ENCODE measurements around the gene UBE2J1. TPM values are rescaled to one million over a fixed set of nuclear protein-coding genes. Genes with fewer than 3 reads are reported as not detected.

The UBE2J1 gene
- total and polyA plus RNA-seq, 2 donors, result 26.4 to 58.7 TPM

GRCh38 chr6:89284963-89285735 is 67.4 kb downstream of the UBE2J1 start:
- DNase-seq (ENCODE audit: extremely low spot score), result no peak
- H3K4me1 ChIP-seq (ENCODE audit: insufficient read depth), result no peaks in the 10 kb centered on the region
- H3K4me3 ChIP-seq (ENCODE audit: low read depth, low read length), result no peak overlapping the region
- no peaks in the 10 kb centered on the region for H3K36me3 ChIP-seq (ENCODE audit: insufficient read depth)
- 85% methylated on average over 15 of the region's 15 CpGs for WGBS
- H3K27ac ChIP-seq (ENCODE audit: low read depth), result no peak overlapping the region

GRCh38 chr6:89284081-89284480 is 68.4 kb downstream of the UBE2J1 start:
- Histone ChIP-seq H3K4me3 (ENCODE audit: low read depth, low read length) (no peak overlapping the region), H3K36me3 (ENCODE audit: insufficient read depth) (no peaks in the 10 kb centered on the region), H3K4me1 (ENCODE audit: insufficient read depth) (no peaks in the 10 kb centered on the region), H3K27ac (ENCODE audit: low read depth) (no peak overlapping the region)
- no peak for DNase-seq (ENCODE audit: extremely low spot score)
- 83% methylated on average over 3 of the region's 3 CpGs for WGBS

DNA sequence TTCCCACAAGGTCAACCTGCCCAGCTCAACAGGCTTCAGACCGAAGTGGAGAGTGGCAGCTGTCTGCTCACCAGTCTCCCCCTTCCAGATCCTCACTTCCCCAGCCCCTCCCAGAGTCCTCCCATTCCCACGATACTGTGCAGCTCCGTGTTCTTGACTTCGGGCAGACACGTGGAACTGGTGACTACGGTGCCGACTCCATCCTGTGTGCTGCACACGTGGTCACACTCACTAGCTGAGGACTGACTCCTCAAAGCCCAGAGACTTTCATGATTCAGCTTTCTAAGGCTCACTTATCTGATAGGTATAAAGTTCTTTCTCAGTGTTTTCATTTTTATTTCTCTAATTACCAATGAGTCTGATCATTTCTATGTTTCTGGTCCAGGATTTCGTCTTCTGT is 69.8 kb downstream of the UBE2J1 start:
- Histone ChIP-seq H3K36me3 (ENCODE audit: insufficient read depth) (no peaks in the 10 kb centered on the region), H3K4me1 (ENCODE audit: insufficient read depth) (no peaks in the 10 kb centered on the region), H3K27ac (ENCODE audit: low read depth) (no peak overlapping the region), H3K4me3 (ENCODE audit: low read depth, low read length) (no peak overlapping the region)
- DNase-seq (ENCODE audit: extremely low spot score), result no peak
- 89% methylated on average over 9 of the region's 9 CpGs for WGBS

GRCh38 chr6:89281779-89282246 is 70.7 kb downstream of the UBE2J1 start:
- H3K4me3 ChIP-seq (ENCODE audit: low read depth, low read length), result no peak overlapping the region
- DNase-seq (ENCODE audit: extremely low spot score), result no peak
- no peaks in the 10 kb centered on the region for H3K36me3 ChIP-seq (ENCODE audit: insufficient read depth)
- WGBS, result 70% methylated on average over 10 of the region's 10 CpGs
- H3K4me1 ChIP-seq (ENCODE audit: insufficient read depth), result no peaks in the 10 kb centered on the region
- H3K27ac ChIP-seq (ENCODE audit: low read depth), result no peak overlapping the region

DNA sequence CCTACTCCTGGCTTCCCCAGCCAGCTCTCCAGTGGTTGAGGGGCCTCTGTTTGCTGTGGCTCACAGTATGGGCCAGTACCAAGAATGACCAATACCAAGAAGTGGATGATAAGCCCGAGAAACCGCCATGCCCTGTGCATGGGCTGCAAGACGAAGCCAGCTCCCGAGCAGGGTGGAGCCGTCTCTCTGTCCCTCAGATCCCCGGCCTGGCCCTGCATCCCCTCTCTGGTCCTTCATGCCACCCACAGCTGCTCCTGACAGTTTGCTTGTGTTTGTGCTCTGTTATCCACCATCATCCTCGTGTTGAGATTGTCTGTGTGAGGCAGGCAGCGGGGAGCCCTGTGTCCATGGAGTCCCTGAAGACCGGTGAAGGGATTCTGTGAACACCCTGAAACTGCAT is 73.6 kb downstream of the UBE2J1 start:
- Histone ChIP-seq H3K4me3 (ENCODE audit: low read depth, low read length) (no peak overlapping the region), H3K4me1 (ENCODE audit: insufficient read depth) (no peaks in the 10 kb centered on the region), H3K27ac (ENCODE audit: low read depth) (no peak overlapping the region), H3K36me3 (ENCODE audit: insufficient read depth) (no peaks in the 10 kb centered on the region)
- DNase-seq (ENCODE audit: extremely low spot score), result no peak
- 85% methylated on average over 9 of the region's 9 CpGs for WGBS

Other genes with a start within 250 kb of the UBE2J1 start
- 8.6 TPM for gene SRSF12, start 234.7 kb downstream of the UBE2J1 start, total RNA-seq
- gene SRSF12, start 234.7 kb downstream of the UBE2J1 start, polyA plus RNA-seq, result 1.3 TPM
- 31.3 TPM for gene PM20D2, start 206.7 kb downstream of the UBE2J1 start, total RNA-seq
- gene PM20D2, start 206.7 kb downstream of the UBE2J1 start, polyA plus RNA-seq, result 16.1 TPM
- gene GABRR1, start 135.4 kb downstream of the UBE2J1 start, total RNA-seq, result not detected
- gene GABRR1, start 135.4 kb downstream of the UBE2J1 start, polyA plus RNA-seq, result 0.11 TPM
- gene GABRR2, start 37.4 kb downstream of the UBE2J1 start, total RNA-seq, result 1.1 TPM
- gene GABRR2, start 37.4 kb downstream of the UBE2J1 start, polyA plus RNA-seq, result 0.66 TPM
- gene RRAGD, start 59.6 kb upstream of the UBE2J1 start, total RNA-seq, result 11.4 TPM
- 8.4 TPM for gene RRAGD, start 59.6 kb upstream of the UBE2J1 start, polyA plus RNA-seq
- gene ANKRD6, start 80.4 kb upstream of the UBE2J1 start, total RNA-seq, result 29.2 TPM
- gene ANKRD6, start 80.4 kb upstream of the UBE2J1 start, polyA plus RNA-seq, result 7.5 TPM

Measured in urinary bladder (tissue), 4 donors.